Kidney (tissue), 14 donors: ENCODE data around the gene SLC12A5. TPM values are rescaled to one million over a fixed set of nuclear protein-coding genes. Genes with fewer than 3 reads are reported as not detected.

Experiments
- DNase-seq, 5 donors: peaks; one replicate each; pipeline ENCODE4 v3.0.0-alpha.2; 2013 to 2020
- FAIRE-seq: peaks from 2 replicates; lab custom pipeline; 2012; peaks lifted over from hg19 to GRCh38; lab: Jason Lieb, UNC
- H3K27ac ChIP-seq, 2 donors: one replicate each; pipeline ENCODE4 v1.7.0; 2013; ENCODE audit warnings: low read depth in 2 of 2, low read length in 2 of 2, inconsistent platforms in 1 of 2
- H3K27me3 ChIP-seq: one replicate; pipeline ENCODE4 v1.7.1; 2013; ENCODE audit warnings: low read length, inconsistent platforms; ENCODE audit not compliant: control insufficient read depth, insufficient read depth
- H3K36me3 ChIP-seq, 3 donors: one replicate each; pipeline versions ENCODE4 v1.7.0 to v1.7.1; 2013; ENCODE audit warnings: low read length in 3 of 3, control low read depth in 1 of 3, inconsistent platforms in 1 of 3; ENCODE audit not compliant: insufficient read depth in 3 of 3, control insufficient read depth in 2 of 3
- H3K4me1 ChIP-seq, 3 donors: one replicate each; pipeline versions ENCODE4 v1.7.0 to v1.7.1; 2013; ENCODE audit warnings: low read length in 3 of 3, inconsistent platforms in 1 of 3, low read depth in 1 of 3; ENCODE audit not compliant: control insufficient read depth in 2 of 3, insufficient read depth in 2 of 3
- H3K4me3 ChIP-seq, 3 donors: one replicate each; pipeline versions ENCODE4 v1.7.0 to v1.8.1; 2013; ENCODE audit warnings: low read length in 3 of 3, control low read depth in 1 of 3, inconsistent platforms in 1 of 3
- H3K9ac ChIP-seq, 3 donors: one replicate each; pipeline versions ENCODE4 v1.7.0 to v1.7.1; 2013; ENCODE audit warnings: low read length in 3 of 3, control low read depth in 1 of 3, inconsistent platforms in 1 of 3
- H3K9me3 ChIP-seq, 3 donors: one replicate each; pipeline versions ENCODE4 v1.7.0 to v1.7.1; 2013; ENCODE audit warnings: low read length in 3 of 3, control low read depth in 1 of 3, inconsistent platforms in 1 of 3; ENCODE audit not compliant: control insufficient read depth in 2 of 3, insufficient read depth in 1 of 3
- intact Hi-C: fragments of 100-400 bp; cut with DNase I; formaldehyde crosslinking; loops from one replicate; pipeline ENCODE4 v1.11.1; 2022
- polyA plus RNA-seq: library from polyadenylated mRNA; stranded (reverse); fragments of 350-450 nt; fragmentation: Illumina TruSeq; extraction: RNeasy Lipid Tissue Mini Kit (QIAGEN cat#74804); gene quantifications from one replicate; pipeline ENCODE4 v1.2.3, GENCODE V29; 2014; ENCODE audit warnings: low read depth, low replicate concordance; ENCODE audit not compliant: insufficient read depth
- total RNA-seq: library from RNA; stranded (reverse); fragmentation: NEBNext Ultra II Directional; extraction: Animal tissue kit (Norgen Biotek cat#: 25700); gene quantifications from one replicate; pipeline ENCODE4 v1.2.1, GENCODE V29; 2021
- TF ChIP-seq, protein P1 (sequence below): IDR thresholded peaks from 3 replicates; pipeline ENCODE4 v1.5.1; 2012; ENCODE audit warnings: mild to moderate bottlenecking, moderate library complexity, borderline replicate concordance; ENCODE audit not compliant: insufficient read depth; ENCODE audit errors: extremely low read depth
- donor health status: control.
- donor health status: control.
- donor health status: control.
- donor health status: control.
- donor health status: control.
- donor health status: DM: yes; HTN: yes; CAD: no.
- donor health status: Normal renal cell carcinoma (clear cell type).

Gene SLC12A5
- total and polyA plus RNA-seq, 2 donors from 2014 or later: 2.0 to 2.5 TPM

DNA sequence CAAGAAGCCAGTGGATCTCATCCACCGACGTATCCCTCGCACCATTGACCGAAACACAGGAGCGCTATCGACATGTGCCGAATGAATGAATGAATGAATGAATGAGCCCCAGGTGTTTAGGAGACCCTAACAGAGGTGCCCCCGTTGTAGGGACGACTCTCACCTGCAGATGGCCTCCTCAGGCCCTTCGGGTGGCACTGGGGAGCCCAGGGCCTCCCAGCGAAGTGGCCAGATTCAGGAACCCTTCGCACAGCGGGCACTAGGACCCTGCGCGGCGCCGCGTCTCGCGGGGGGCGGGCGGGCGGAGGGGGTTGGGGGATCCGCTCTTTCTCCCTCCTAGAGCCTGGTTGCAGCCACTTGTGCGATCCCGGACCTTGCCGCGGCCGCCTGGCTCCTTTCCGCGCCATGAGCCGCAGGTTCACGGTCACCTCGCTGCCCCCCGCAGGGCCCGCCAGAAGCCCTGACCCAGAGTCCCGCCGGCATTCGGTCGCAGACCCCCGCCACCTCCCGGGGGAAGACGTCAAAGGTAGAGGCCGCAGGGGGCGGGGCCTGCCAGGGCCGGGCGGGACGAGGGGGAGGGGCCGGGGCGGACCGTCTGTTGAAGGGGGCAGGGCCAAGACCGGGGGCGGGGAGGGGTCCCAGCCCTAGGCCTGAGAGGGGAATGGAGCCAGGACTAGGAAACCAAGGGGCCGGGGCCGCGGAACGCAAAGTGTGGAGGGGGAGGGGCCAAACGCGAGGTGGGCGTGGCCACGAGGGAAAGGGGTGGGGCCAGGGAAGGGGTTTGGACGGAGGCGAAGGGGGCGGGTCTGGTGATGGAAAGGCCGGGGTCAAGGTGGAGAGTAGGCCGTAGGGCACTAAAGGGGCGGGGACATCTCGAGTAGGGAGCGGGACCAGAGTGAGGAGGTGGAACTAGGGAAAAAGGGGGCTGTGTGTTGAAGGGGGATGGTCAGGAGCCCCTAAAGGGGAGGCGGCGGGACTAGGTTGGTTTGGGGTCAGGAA, 7.4 kb upstream of the SLC12A5 start:
- no peaks in the 10 kb centered on the region for H3K4me1 ChIP-seq
- no peak overlapping the region for H3K27ac ChIP-seq
- TF ChIP-seq, protein P1, sequence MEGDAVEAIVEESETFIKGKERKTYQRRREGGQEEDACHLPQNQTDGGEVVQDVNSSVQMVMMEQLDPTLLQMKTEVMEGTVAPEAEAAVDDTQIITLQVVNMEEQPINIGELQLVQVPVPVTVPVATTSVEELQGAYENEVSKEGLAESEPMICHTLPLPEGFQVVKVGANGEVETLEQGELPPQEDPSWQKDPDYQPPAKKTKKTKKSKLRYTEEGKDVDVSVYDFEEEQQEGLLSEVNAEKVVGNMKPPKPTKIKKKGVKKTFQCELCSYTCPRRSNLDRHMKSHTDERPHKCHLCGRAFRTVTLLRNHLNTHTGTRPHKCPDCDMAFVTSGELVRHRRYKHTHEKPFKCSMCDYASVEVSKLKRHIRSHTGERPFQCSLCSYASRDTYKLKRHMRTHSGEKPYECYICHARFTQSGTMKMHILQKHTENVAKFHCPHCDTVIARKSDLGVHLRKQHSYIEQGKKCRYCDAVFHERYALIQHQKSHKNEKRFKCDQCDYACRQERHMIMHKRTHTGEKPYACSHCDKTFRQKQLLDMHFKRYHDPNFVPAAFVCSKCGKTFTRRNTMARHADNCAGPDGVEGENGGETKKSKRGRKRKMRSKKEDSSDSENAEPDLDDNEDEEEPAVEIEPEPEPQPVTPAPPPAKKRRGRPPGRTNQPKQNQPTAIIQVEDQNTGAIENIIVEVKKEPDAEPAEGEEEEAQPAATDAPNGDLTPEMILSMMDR: no peak
- H3K9me3 ChIP-seq: no peaks in the 10 kb centered on the region
- FAIRE-seq: no peak
- no peak overlapping the region for H3K9ac ChIP-seq
- intact Hi-C loops: no loop called here
- no peak overlapping the region for H3K4me3 ChIP-seq
- no peaks in the 10 kb centered on the region for H3K36me3 ChIP-seq
- DNase-seq: peak; percentile 45 to 88 (median 67)
- H3K27me3 ChIP-seq: peaks cover 11% of the 10 kb centered on the region

DNA sequence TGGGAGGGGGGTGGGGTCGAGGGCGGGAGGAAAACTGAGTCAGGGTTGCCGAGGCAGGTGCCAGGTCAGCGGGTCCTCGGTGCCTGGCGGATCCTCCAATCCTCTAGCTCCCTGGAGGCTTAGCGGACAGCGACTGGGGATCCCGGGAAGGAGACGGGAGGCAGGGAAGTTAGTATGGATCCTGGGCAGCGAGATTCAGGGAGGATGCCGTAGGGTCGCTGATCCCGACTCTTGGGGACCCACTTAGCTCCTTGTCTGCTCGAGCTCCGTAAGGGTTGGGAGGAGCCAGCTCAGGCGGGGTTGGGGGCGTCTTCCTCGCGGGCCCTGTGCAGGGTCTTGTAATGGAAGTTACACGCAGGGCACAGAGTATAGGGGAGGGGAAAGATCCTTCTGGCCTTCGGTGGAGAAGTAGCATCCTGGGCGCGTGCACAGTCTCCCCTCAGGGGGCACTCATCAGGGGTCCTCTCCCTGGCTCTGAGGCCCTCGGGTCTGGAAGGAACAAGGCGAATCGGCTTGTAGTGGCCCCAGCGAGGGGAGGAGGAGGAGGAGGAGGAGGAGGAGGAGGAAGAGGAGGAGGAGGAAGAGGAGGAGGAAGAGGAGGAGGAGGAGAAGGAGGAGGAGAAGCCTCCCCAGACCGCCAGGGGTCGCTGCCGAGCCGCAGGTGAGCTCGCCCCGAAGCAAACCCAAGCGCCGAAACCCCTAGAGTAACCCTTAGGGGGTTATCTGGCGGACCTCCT, 6.4 kb upstream of the SLC12A5 start:
- H3K36me3 ChIP-seq: no peaks in the 10 kb centered on the region
- H3K27me3 ChIP-seq: peaks cover 11% of the 10 kb centered on the region
- no peak overlapping the region for H3K27ac ChIP-seq
- DNase-seq (peak in 3 of 5 donors; percentile 26 to 46 (median 38)), FAIRE-seq (no peak)
- H3K9me3 ChIP-seq: no peaks in the 10 kb centered on the region
- H3K9ac ChIP-seq: no peak overlapping the region
- TF ChIP-seq, protein P1: peak; percentile 62
- intact Hi-C loops: no loop called here
- H3K4me3 ChIP-seq: no peak overlapping the region
- H3K4me1 ChIP-seq: no peaks in the 10 kb centered on the region

DNA sequence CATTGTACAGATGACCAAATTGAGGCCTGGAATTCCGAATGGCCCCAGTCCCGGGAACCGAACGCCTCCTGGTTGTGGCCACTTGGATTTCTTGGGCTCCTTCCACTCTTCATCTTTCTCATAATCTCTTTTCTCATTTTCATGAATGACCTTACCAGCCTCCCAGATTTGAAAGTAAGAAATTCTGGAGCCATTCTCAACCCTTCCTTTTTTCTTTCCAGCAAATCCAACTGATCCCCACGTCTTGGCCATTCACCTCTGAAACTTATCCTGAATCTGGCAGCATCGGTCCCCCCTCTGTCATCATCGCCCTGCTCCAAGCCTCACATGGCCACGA, 5.9 kb upstream of the SLC12A5 start:
- FAIRE-seq: no peak
- intact Hi-C loops: no loop called here
- H3K4me3 ChIP-seq: no peak overlapping the region
- H3K27ac ChIP-seq: no peak overlapping the region
- no peaks in the 10 kb centered on the region for H3K36me3 ChIP-seq
- H3K9me3 ChIP-seq: no peaks in the 10 kb centered on the region
- no peak for DNase-seq
- no peaks in the 10 kb centered on the region for H3K4me1 ChIP-seq
- H3K27me3 ChIP-seq: peaks cover 13% of the 10 kb centered on the region
- no peak overlapping the region for H3K9ac ChIP-seq
- TF ChIP-seq, protein P1: no peak
